Measurements from ENCODE around the gene PRICKLE4. TPM values are rescaled to one million over a fixed set of nuclear protein-coding genes. Genes with fewer than 3 reads are reported as not detected.

PRICKLE4 gene
- total and polyA plus RNA-seq, 2 experiments from 2014 or later = 0.48 to 0.66 TPM

- Histone ChIP-seq H2AFZ (no peak overlapping the region), H3F3A (replicated peaks; ENCODE audit: low read depth) (no peaks in the 10 kb centered on the region), H3K4me3 (no peak overlapping the region), H3K4me2 (no peak overlapping the region), H3K4me1 (ENCODE audit: insufficient read depth) (no peaks in the 10 kb centered on the region), H3K27me3 (ENCODE audit: insufficient read depth) (no peaks in the 10 kb centered on the region), H3K36me3 (ENCODE audit: insufficient read depth) (no peaks in the 10 kb centered on the region; the same call in 1 of the 2 replicates), H3K27ac (ENCODE audit: low read depth) (no peak overlapping the region), H4K20me1 (replicated peaks; ENCODE audit: insufficient read depth) (no peaks in the 10 kb centered on the region), H3K9me2 (ENCODE audit: insufficient read depth) (no peaks in the 10 kb centered on the region), H3K79me2 (replicated peaks; ENCODE audit: insufficient read depth) (no peaks in the 10 kb centered on the region)
- TF ChIP-seq ZNF114 (CRISPR knock-in tag; IDR thresholded peaks at IDR 0.05) (no peak), ZNF462 (CRISPR knock-in tag; IDR thresholded peaks at IDR 0.05) (no peak), CTCF (conservative IDR thresholded peaks at IDR 0.05; ENCODE audit: low read depth in 2 of 2) (no peak)
- H3K36me3 Mint-ChIP-seq (ENCODE audit: low read depth) = peaks cover 9% of the 10 kb centered on the region; the same call in 2 of the 3 replicates
- no peaks in the 10 kb centered on the region for H3K9me3 Mint-ChIP-seq
- ATAC-seq (peak; percentile 37), DNase-seq (ENCODE audit: low spot score) (no peak)
- H3K4me3 Mint-ChIP-seq = no peak overlapping the region
- H3K4me1 Mint-ChIP-seq = peaks cover 9% of the 10 kb centered on the region
- peaks cover 9% of the 10 kb centered on the region for H3K27me3 Mint-ChIP-seq (ENCODE audit: insufficient read depth, low read depth, poor library complexity)
- no peak overlapping the region for H3K27ac Mint-ChIP-seq
Observed at GRCh38 chr6:41767112-41767833, 13.3 kb upstream of the PRICKLE4 start.

All from GM23338 (cell line).